HUES6 (cell line): ENCODE results near the gene CRISP2.
"Not testable (repeated sequence)": the region's sequence is repeated elsewhere in the genome, so short reads cannot be mapped to it uniquely, and the experiment has no call there.

ENCODE experiments used
- H3K27ac ChIP-seq: 2 replicates; pipeline ENCODE4 v1.7.0; 2013; ENCODE audit warnings: low read depth, mild to moderate bottlenecking, low read length, inconsistent platforms
- H3K27me3 ChIP-seq: 2 replicates; pipeline ENCODE4 v1.6.1; 2013; ENCODE audit warnings: low read length; ENCODE audit not compliant: control insufficient read depth, insufficient read depth
- H3K36me3 ChIP-seq: 2 replicates; pipeline ENCODE4 v1.6.1; 2013; ENCODE audit warnings: low read length; ENCODE audit not compliant: control insufficient read depth, insufficient read depth
- H3K4me1 ChIP-seq: 2 replicates; pipeline ENCODE4 v1.6.1; 2013; ENCODE audit warnings: low read length; ENCODE audit not compliant: control insufficient read depth, insufficient read depth
- H3K4me3 ChIP-seq: 2 replicates; pipeline ENCODE4 v1.5.1; 2013; ENCODE audit warnings: low read depth, low read length
- H3K9ac ChIP-seq: one replicate; pipeline ENCODE4 v1.6.1; 2013; ENCODE audit warnings: mild to moderate bottlenecking, low read length
- H3K9me3 ChIP-seq: 2 replicates; pipeline ENCODE4 v1.6.1; 2013; ENCODE audit warnings: low read depth, low read length; ENCODE audit not compliant: control insufficient read depth, insufficient read depth

Gene CRISP2

GRCh38 chr6:49713346-49713745 is at the start of gene CRISP2:
Gene CRISP2, minus strand, starts transcription at chr6:49713543. Its CDS starts 4,347 bp downstream, at chr6:49709196.
- Histone ChIP-seq H3K4me1 (no peaks in the 10 kb centered on the region), H3K9ac (no peak within 1 kb of the TSS), H3K9me3 (peaks cover 6% of the 10 kb centered on the region; the same call in 1 of the 2 replicates), H3K36me3 (no peaks in the 10 kb centered on the region), H3K4me3 (no peak within 1 kb of the TSS), H3K27me3 (no peaks in the 10 kb centered on the region), H3K27ac (no peak within 1 kb of the TSS)

GRCh38 chr6:49744259-49744658 is 30.9 kb upstream of the CRISP2 start, which contains the start of gene CRISP3:
Gene CRISP3, minus strand, starts transcription at chr6:49744388. Its CDS starts 21 bp downstream, at chr6:49744367.
- no peak within 1 kb of the TSS for H3K27ac ChIP-seq
- H3K9me3 ChIP-seq: no peaks in the 10 kb centered on the region
- no peaks in the 10 kb centered on the region for H3K27me3 ChIP-seq
- no peak within 1 kb of the TSS for H3K9ac ChIP-seq
- H3K36me3 ChIP-seq: no peaks in the 10 kb centered on the region
- H3K4me1 ChIP-seq: no peaks in the 10 kb centered on the region
- no peak within 1 kb of the TSS for H3K4me3 ChIP-seq

GRCh38 chr6:49743429-49743828 is 30.1 kb upstream of the CRISP2 start:
- no peak overlapping the region for H3K4me3 ChIP-seq
- no peak overlapping the region for H3K27ac ChIP-seq
- no peaks in the 10 kb centered on the region for H3K9me3 ChIP-seq
- no peaks in the 10 kb centered on the region for H3K27me3 ChIP-seq
- H3K4me1 ChIP-seq: no peaks in the 10 kb centered on the region
- no peak overlapping the region for H3K9ac ChIP-seq
- H3K36me3 ChIP-seq: no peaks in the 10 kb centered on the region

GRCh38 chr6:49739423-49739822 is 26.1 kb upstream of the CRISP2 start:
- no peak overlapping the region for H3K9ac ChIP-seq
- no peaks in the 10 kb centered on the region for H3K9me3 ChIP-seq
- no peak overlapping the region for H3K27ac ChIP-seq
- no peak overlapping the region for H3K4me3 ChIP-seq
- H3K27me3 ChIP-seq: no peaks in the 10 kb centered on the region
- no peaks in the 10 kb centered on the region for H3K4me1 ChIP-seq
- no peaks in the 10 kb centered on the region for H3K36me3 ChIP-seq

GRCh38 chr6:49736017-49736508 is 22.7 kb upstream of the CRISP2 start:
- H3K27me3 ChIP-seq: no peaks in the 10 kb centered on the region
- no peak overlapping the region for H3K27ac ChIP-seq
- H3K4me1 ChIP-seq: no peaks in the 10 kb centered on the region
- no peaks in the 10 kb centered on the region for H3K36me3 ChIP-seq
- H3K9me3 ChIP-seq: no peaks in the 10 kb centered on the region
- H3K4me3 ChIP-seq: no peak overlapping the region
- H3K9ac ChIP-seq: no peak overlapping the region

GRCh38 chr6:49733680-49734079 is 20.3 kb upstream of the CRISP2 start:
- Histone ChIP-seq H3K36me3 (no peaks in the 10 kb centered on the region), H3K4me3 (no peak overlapping the region), H3K27me3 (no peaks in the 10 kb centered on the region), H3K27ac (no peak overlapping the region), H3K4me1 (no peaks in the 10 kb centered on the region), H3K9me3 (no peaks in the 10 kb centered on the region), H3K9ac (no peak overlapping the region)

- Histone ChIP-seq H3K4me1 (no peaks in the 10 kb centered on the region), H3K4me3 (no peak overlapping the region), H3K36me3 (no peaks in the 10 kb centered on the region), H3K27ac (no peak overlapping the region), H3K9ac (no peak overlapping the region), H3K9me3 (no peaks in the 10 kb centered on the region), H3K27me3 (no peaks in the 10 kb centered on the region)
Observed at GRCh38 chr6:49732781-49733180, 19.4 kb upstream of the CRISP2 start.

- no peak overlapping the region for H3K9ac ChIP-seq
- no peak overlapping the region for H3K27ac ChIP-seq
- no peaks in the 10 kb centered on the region for H3K4me1 ChIP-seq
- H3K36me3 ChIP-seq: no peaks in the 10 kb centered on the region
- H3K4me3 ChIP-seq: no peak overlapping the region
- no peaks in the 10 kb centered on the region for H3K9me3 ChIP-seq
- H3K27me3 ChIP-seq: no peaks in the 10 kb centered on the region
Observed at GRCh38 chr6:49730251-49730650, 16.9 kb upstream of the CRISP2 start.

- not testable (repeated sequence) for H3K36me3 ChIP-seq, H3K27me3 ChIP-seq, H3K4me1 ChIP-seq, H3K4me3 ChIP-seq, H3K27ac ChIP-seq, H3K9ac ChIP-seq
- peaks cover 24% of the 10 kb centered on the region for H3K9me3 ChIP-seq
Observed at GRCh38 chr6:49723917-49724316, 10.6 kb upstream of the CRISP2 start.

GRCh38 chr6:49721297-49721696 is 8.0 kb upstream of the CRISP2 start:
- H3K9me3 ChIP-seq: peaks cover 34% of the 10 kb centered on the region
- no peak overlapping the region for H3K4me3 ChIP-seq
- no peak overlapping the region for H3K9ac ChIP-seq
- no peaks in the 10 kb centered on the region for H3K27me3 ChIP-seq
- H3K4me1 ChIP-seq: no peaks in the 10 kb centered on the region
- H3K36me3 ChIP-seq: no peaks in the 10 kb centered on the region
- H3K27ac ChIP-seq: no peak overlapping the region

GRCh38 chr6:49720372-49720771 is 7.0 kb upstream of the CRISP2 start:
- no peaks in the 10 kb centered on the region for H3K36me3 ChIP-seq
- H3K9me3 ChIP-seq: peaks cover 34% of the 10 kb centered on the region
- no peak overlapping the region for H3K4me3 ChIP-seq
- no peaks in the 10 kb centered on the region for H3K4me1 ChIP-seq
- H3K27ac ChIP-seq: no peak overlapping the region
- no peak overlapping the region for H3K9ac ChIP-seq
- H3K27me3 ChIP-seq: no peaks in the 10 kb centered on the region

- H3K27ac ChIP-seq: no peak overlapping the region
- no peaks in the 10 kb centered on the region for H3K4me1 ChIP-seq
- H3K27me3 ChIP-seq: no peaks in the 10 kb centered on the region
- no peaks in the 10 kb centered on the region for H3K36me3 ChIP-seq
- H3K9ac ChIP-seq: no peak overlapping the region
- no peak overlapping the region for H3K4me3 ChIP-seq
- H3K9me3 ChIP-seq: no peaks in the 10 kb centered on the region
Observed at GRCh38 chr6:49698478-49698877, 14.9 kb downstream of the CRISP2 start.
